ENCODE results near the gene SLC39A12. TPM values are rescaled to one million over a fixed set of nuclear protein-coding genes. Genes with fewer than 3 reads are reported as not detected.

SLC39A12 gene
- total and polyA plus RNA-seq, 10 of the 15 experiments (the other 5 are each of a cell fraction or from before 2014, with no cell fraction given): 0.47 to 1.5 (median 0.68) TPM; not detected in 1

GRCh38 chr10:17989908-17990767 lies 38.4 kb downstream of the SLC39A12 start (continued):
- TF ChIP-seq USF2 (IDR thresholded peaks at IDR 0.05; ENCODE audit: borderline replicate concordance, low read depth, low read length) (no peak), IRF4 (IDR thresholded peaks at IDR 0.05; ENCODE audit: low read depth, low read length) (peak; percentile 65), SIX5 (IDR thresholded peaks at IDR 0.05; ENCODE audit: low read depth, low read length, severe bottlenecking) (no peak), CREB1 (IDR thresholded peaks at IDR 0.05; ENCODE audit: low read depth) (no peak; the same call in 1 of the 2 replicates), BRCA1 (IDR thresholded peaks at IDR 0.05; ENCODE audit: low read depth, low read length) (no peak), SRF (IDR thresholded peaks at IDR 0.05; ENCODE audit: low read depth in 2 of 2, low read length in 2 of 2) (peak in 1 of 2 experiments; percentile 83; a peak in 2 of 4 replicates), NR2C1 (IDR thresholded peaks at IDR 0.05) (no peak), MEF2A (IDR thresholded peaks at IDR 0.05; ENCODE audit: insufficient read depth, low read depth, low read length) (peak; percentile 93), SKIL (IDR thresholded peaks at IDR 0.05; ENCODE audit: low read depth, poor library complexity, severe bottlenecking) (peak; percentile 83), MLLT1 (IDR thresholded peaks at IDR 0.05) (peak; percentile 81), ATF7 (IDR thresholded peaks at IDR 0.05; ENCODE audit: low read depth) (peak; percentile 75), E4F1 (IDR thresholded peaks at IDR 0.05; ENCODE audit: borderline replicate concordance, partially characterized antibody) (no peak), RELA (IDR thresholded peaks at IDR 0.05; ENCODE audit: borderline replicate concordance, partially characterized antibody) (no peak), RB1 (IDR thresholded peaks at IDR 0.05; ENCODE audit: borderline replicate concordance) (no peak), ZNF24 (IDR thresholded peaks at IDR 0.05) (0 out of 2 replicates have a peak, but pooled peaks have one; percentile 7), MTA2 (IDR thresholded peaks at IDR 0.05; ENCODE audit: low read depth) (peak; percentile 92), NFIC (IDR thresholded peaks at IDR 0.05; ENCODE audit: low read depth, low read length) (peak; percentile 93), DPF2 (IDR thresholded peaks at IDR 0.05) (peak; percentile 80)
- TF ChIP-seq, protein P1, sequence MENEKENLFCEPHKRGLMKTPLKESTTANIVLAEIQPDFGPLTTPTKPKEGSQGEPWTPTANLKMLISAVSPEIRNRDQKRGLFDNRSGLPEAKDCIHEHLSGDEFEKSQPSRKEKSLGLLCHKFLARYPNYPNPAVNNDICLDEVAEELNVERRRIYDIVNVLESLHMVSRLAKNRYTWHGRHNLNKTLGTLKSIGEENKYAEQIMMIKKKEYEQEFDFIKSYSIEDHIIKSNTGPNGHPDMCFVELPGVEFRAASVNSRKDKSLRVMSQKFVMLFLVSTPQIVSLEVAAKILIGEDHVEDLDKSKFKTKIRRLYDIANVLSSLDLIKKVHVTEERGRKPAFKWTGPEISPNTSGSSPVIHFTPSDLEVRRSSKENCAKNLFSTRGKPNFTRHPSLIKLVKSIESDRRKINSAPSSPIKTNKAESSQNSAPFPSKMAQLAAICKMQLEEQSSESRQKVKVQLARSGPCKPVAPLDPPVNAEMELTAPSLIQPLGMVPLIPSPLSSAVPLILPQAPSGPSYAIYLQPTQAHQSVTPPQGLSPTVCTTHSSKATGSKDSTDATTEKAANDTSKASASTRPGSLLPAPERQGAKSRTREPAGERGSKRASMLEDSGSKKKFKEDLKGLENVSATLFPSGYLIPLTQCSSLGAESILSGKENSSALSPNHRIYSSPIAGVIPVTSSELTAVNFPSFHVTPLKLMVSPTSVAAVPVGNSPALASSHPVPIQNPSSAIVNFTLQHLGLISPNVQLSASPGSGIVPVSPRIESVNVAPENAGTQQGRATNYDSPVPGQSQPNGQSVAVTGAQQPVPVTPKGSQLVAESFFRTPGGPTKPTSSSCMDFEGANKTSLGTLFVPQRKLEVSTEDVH (IDR thresholded peaks at IDR 0.05; ENCODE audit: low read depth, partially characterized antibody): no peak
